ENCODE data around the gene MYO6. TPM values are rescaled to one million over a fixed set of nuclear protein-coding genes. Genes with fewer than 3 reads are reported as not detected.
A peak's percentile ranks its signal among the peaks of the same experiment; 100 is the strongest.

The MYO6 gene
- total RNA-seq, 1 donor from 2014 or later, result 135 TPM

DNA sequence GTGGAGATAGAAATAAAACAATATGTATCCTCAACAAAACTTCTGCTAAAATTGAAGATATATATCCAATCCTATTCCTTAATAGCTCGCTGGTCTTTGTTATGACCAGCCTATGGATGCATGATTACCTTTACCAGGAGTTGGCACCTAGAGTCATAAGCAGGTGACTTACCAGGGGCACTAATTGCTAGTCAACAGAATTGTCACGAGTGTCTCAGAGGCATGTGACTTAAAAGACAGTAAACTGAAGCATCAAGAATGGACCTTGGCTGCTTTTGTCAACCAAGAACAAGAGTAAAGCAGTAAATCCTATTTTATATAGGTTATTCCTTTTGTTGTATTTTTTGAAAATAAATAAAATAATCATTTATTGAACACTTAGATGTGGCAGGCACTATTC is 115.4 kb downstream of the MYO6 start:
- Mint-ChIP-seq H3K9me3 (ENCODE audit: unreplicated experiment) (no peaks in the 10 kb centered on the region), H3K27me3 (ENCODE audit: unreplicated experiment) (peaks cover 1% of the 10 kb centered on the region), H3K4me3 (ENCODE audit: unreplicated experiment) (peak overlapping the region; percentile 21), H3K27ac (ENCODE audit: unreplicated experiment) (no peak overlapping the region), H3K4me1 (ENCODE audit: unreplicated experiment) (no peaks in the 10 kb centered on the region), H3K36me3 (ENCODE audit: low read depth, unreplicated experiment) (peaks cover 38% of the 10 kb centered on the region)
- no peak for DNase-seq (ENCODE audit: low spot score)
- TF ChIP-seq, protein P1, sequence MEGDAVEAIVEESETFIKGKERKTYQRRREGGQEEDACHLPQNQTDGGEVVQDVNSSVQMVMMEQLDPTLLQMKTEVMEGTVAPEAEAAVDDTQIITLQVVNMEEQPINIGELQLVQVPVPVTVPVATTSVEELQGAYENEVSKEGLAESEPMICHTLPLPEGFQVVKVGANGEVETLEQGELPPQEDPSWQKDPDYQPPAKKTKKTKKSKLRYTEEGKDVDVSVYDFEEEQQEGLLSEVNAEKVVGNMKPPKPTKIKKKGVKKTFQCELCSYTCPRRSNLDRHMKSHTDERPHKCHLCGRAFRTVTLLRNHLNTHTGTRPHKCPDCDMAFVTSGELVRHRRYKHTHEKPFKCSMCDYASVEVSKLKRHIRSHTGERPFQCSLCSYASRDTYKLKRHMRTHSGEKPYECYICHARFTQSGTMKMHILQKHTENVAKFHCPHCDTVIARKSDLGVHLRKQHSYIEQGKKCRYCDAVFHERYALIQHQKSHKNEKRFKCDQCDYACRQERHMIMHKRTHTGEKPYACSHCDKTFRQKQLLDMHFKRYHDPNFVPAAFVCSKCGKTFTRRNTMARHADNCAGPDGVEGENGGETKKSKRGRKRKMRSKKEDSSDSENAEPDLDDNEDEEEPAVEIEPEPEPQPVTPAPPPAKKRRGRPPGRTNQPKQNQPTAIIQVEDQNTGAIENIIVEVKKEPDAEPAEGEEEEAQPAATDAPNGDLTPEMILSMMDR (IDR thresholded peaks at IDR 0.05; ENCODE audit: unreplicated experiment), result no peak

DNA sequence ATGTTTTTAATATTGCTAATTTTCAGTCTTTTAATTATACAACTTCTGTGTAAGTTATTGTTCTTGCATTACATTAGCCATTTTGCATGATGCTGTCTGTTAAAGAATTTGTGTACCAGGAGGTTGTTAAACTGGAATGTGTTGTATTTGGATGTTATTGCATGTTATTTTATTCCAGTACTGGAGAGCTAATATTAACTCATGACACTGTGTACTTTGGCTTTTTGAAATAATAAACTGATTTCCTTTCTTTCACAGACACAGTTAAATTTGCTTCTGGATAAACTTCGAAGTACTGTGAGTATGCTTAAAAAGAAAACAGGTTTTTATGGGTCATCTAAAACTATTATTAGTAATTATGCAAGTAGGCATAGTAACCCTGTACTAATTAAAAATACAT is 121.3 kb downstream of the MYO6 start:
- H3K4me1 Mint-ChIP-seq (ENCODE audit: unreplicated experiment), result no peaks in the 10 kb centered on the region
- TF ChIP-seq, protein P1 (IDR thresholded peaks at IDR 0.05; ENCODE audit: unreplicated experiment), result no peak
- H3K27me3 Mint-ChIP-seq (ENCODE audit: unreplicated experiment), result peaks cover 1% of the 10 kb centered on the region
- H3K9me3 Mint-ChIP-seq (ENCODE audit: unreplicated experiment), result no peaks in the 10 kb centered on the region
- H3K27ac Mint-ChIP-seq (ENCODE audit: unreplicated experiment), result no peak overlapping the region
- peaks cover 39% of the 10 kb centered on the region for H3K36me3 Mint-ChIP-seq (ENCODE audit: low read depth, unreplicated experiment)
- no peak overlapping the region for H3K4me3 Mint-ChIP-seq (ENCODE audit: unreplicated experiment)
- DNase-seq (ENCODE audit: low spot score), result no peak

DNA sequence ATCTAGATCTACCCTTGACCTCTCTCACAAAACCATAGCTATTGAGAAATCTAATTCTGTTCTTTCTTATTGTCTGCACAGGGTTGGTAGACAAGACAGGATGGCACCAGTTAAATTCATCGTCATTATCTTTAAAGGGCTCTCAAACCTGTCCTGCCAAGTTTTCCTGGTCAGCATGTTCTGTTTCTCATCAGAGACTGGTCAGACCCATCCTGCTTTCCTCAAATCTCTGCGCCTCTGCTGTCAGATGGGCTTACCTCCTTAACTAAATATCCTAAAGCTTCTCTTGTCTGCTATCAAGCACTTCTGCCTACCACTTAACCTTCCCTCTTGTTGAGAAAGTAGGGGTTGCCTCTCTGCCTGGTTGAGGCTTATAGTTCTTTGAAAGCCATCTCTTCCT is 125.2 kb downstream of the MYO6 start:
- no peak overlapping the region for H3K27ac Mint-ChIP-seq (ENCODE audit: unreplicated experiment)

DNA sequence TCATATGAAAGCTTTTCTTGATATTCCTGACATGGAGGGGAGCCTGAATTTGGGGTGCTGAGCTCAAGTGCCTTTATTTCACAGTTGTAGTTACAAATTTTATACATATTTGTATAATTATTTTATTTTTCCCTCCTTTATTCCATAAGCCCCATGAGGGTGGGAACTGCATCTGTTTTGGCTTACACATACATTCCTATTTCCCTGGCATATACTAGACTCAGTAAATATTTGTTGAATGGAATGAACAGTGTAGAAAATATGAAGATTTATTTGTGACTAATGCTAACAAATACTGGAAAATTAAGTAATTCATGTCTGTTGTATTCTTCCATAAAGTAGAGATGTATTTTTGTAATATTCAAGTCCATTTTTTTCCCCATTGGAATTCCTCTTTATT is 127.1 kb downstream of the MYO6 start:
- Mint-ChIP-seq H3K4me3 (ENCODE audit: unreplicated experiment) (no peak overlapping the region), H3K27me3 (ENCODE audit: unreplicated experiment) (peaks cover 1% of the 10 kb centered on the region), H3K27ac (ENCODE audit: unreplicated experiment) (peak overlapping the region; percentile 45), H3K9me3 (ENCODE audit: unreplicated experiment) (no peaks in the 10 kb centered on the region), H3K36me3 (ENCODE audit: low read depth, unreplicated experiment) (peaks cover 33% of the 10 kb centered on the region), H3K4me1 (ENCODE audit: unreplicated experiment) (no peaks in the 10 kb centered on the region)
- TF ChIP-seq, protein P1 (IDR thresholded peaks at IDR 0.05; ENCODE audit: unreplicated experiment), result no peak
- DNase-seq (ENCODE audit: low spot score), result no peak

More for the DNA sequence above, 125.2 kb downstream of the MYO6 start:
- Mint-ChIP-seq H3K4me3 (ENCODE audit: unreplicated experiment) (no peak overlapping the region), H3K9me3 (ENCODE audit: unreplicated experiment) (no peaks in the 10 kb centered on the region), H3K27me3 (ENCODE audit: unreplicated experiment) (peaks cover 1% of the 10 kb centered on the region), H3K4me1 (ENCODE audit: unreplicated experiment) (no peaks in the 10 kb centered on the region), H3K36me3 (ENCODE audit: low read depth, unreplicated experiment) (peaks cover 37% of the 10 kb centered on the region)
- TF ChIP-seq, protein P1 (IDR thresholded peaks at IDR 0.05; ENCODE audit: unreplicated experiment), result no peak
- no peak for DNase-seq (ENCODE audit: low spot score)

DNA sequence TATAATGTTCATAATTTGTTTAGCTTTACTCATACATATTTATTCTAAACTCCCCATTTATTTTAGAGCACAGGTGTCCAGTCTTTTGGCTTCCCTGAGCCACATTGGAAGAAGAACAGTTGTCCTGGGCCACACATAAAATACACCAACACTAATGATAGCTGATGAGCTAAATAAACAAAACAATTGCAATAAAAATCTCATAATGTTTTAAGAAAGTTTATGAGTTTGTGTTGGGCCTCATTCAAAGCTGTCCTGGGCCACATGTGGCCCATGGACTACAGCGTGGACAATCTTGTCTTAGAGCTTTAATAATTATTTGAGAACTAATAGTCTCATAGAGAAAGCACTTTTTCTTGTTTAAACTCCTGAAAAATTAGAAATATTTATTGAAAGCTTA is 131.3 kb downstream of the MYO6 start:
- DNase-seq (ENCODE audit: low spot score), result no peak
- TF ChIP-seq, protein P1 (IDR thresholded peaks at IDR 0.05; ENCODE audit: unreplicated experiment), result no peak
- H3K36me3 Mint-ChIP-seq (ENCODE audit: low read depth, unreplicated experiment), result peaks cover 35% of the 10 kb centered on the region
- H3K9me3 Mint-ChIP-seq (ENCODE audit: unreplicated experiment), result no peaks in the 10 kb centered on the region
- H3K27me3 Mint-ChIP-seq (ENCODE audit: unreplicated experiment), result no peaks in the 10 kb centered on the region
- H3K27ac Mint-ChIP-seq (ENCODE audit: unreplicated experiment), result no peak overlapping the region
- no peak overlapping the region for H3K4me3 Mint-ChIP-seq (ENCODE audit: unreplicated experiment)
- H3K4me1 Mint-ChIP-seq (ENCODE audit: unreplicated experiment), result no peaks in the 10 kb centered on the region

Measured in endothelial cell (in vitro differentiated cells).